GOT3 (cell line): ENCODE results near the gene ANKRD13A.
"Not testable (repeated sequence)": the region's sequence is repeated elsewhere in the genome, so short reads cannot be mapped to it uniquely, and the experiment has no call there.

Experiments used
- DNase-seq: peaks from one replicate; lab custom pipeline; 2025; ENCODE audit warnings: mixed read lengths; lab: John Stamatoyannopoulos, UW

The ANKRD13A gene

GRCh38 chr12:110048242-110049027, 49.2 kb downstream of the ANKRD13A start, which contains the start of gene C12orf76:
C12orf76 (minus strand) TSS chr12:110048522; CDS start chr12:110048495, 27 bp downstream.
- peak; percentile 33 for DNase-seq

- DNase-seq = not testable (repeated sequence)
Observed at GRCh38 chr12:110049034-110049433, 49.8 kb downstream of the ANKRD13A start.

- not testable (repeated sequence) for DNase-seq
Observed at GRCh38 chr12:110049666-110050065, 50.4 kb downstream of the ANKRD13A start.

GRCh38 chr12:110050927-110051326, 51.7 kb downstream of the ANKRD13A start:
- DNase-seq = no peak

GRCh38 chr12:110055375-110056352, 56.4 kb downstream of the ANKRD13A start:
- DNase-seq = not testable (repeated sequence)

- not testable (repeated sequence) for DNase-seq
Observed at GRCh38 chr12:110056643-110057042, 57.4 kb downstream of the ANKRD13A start.

GRCh38 chr12:110058875-110059615, 59.8 kb downstream of the ANKRD13A start:
- no peak for DNase-seq

GRCh38 chr12:110059651-110060000, 60.4 kb downstream of the ANKRD13A start:
- DNase-seq = no peak

GRCh38 chr12:110062241-110062640, 63.0 kb downstream of the ANKRD13A start:
- DNase-seq = no peak

- DNase-seq = no peak
Observed at GRCh38 chr12:110065540-110065939, 66.3 kb downstream of the ANKRD13A start.

- no peak for DNase-seq
Observed at GRCh38 chr12:110067531-110067930, 68.3 kb downstream of the ANKRD13A start.

GRCh38 chr12:110068115-110068514, 68.9 kb downstream of the ANKRD13A start:
- DNase-seq = not testable (repeated sequence)

GRCh38 chr12:110068654-110069053, 69.4 kb downstream of the ANKRD13A start:
- DNase-seq = no peak

GRCh38 chr12:110071504-110071903, 72.3 kb downstream of the ANKRD13A start:
- no peak for DNase-seq

- DNase-seq = no peak
Observed at GRCh38 chr12:110071967-110072366, 72.7 kb downstream of the ANKRD13A start.

- DNase-seq = not testable (repeated sequence)
Observed at GRCh38 chr12:110072636-110073035, 73.4 kb downstream of the ANKRD13A start.

- DNase-seq = no peak
Observed at GRCh38 chr12:110073049-110073831, 74.0 kb downstream of the ANKRD13A start.

- no peak for DNase-seq
Observed at GRCh38 chr12:110074089-110074488, 74.9 kb downstream of the ANKRD13A start.

GRCh38 chr12:110075880-110076279, 76.7 kb downstream of the ANKRD13A start:
- DNase-seq = no peak

- no peak for DNase-seq
Observed at GRCh38 chr12:110077800-110078199, 78.6 kb downstream of the ANKRD13A start.
